22Rv1 (cell line): Measurements from ENCODE around the gene COL6A3.

Experiments used
- ZFX ChIP-seq: fragments of 450-650 bp; IDR thresholded peaks from 2 replicates; pipeline ENCODE4 v1.6.1; 2017; ENCODE audit warnings: antibody characterized with exemption, borderline replicate concordance
- TF ChIP-seq, protein P1 (sequence below): fragments of 450-650 bp; IDR thresholded peaks from 2 replicates; pipeline ENCODE4 v1.5.1; 2017; ENCODE audit warnings: mild to moderate bottlenecking

DNA sequence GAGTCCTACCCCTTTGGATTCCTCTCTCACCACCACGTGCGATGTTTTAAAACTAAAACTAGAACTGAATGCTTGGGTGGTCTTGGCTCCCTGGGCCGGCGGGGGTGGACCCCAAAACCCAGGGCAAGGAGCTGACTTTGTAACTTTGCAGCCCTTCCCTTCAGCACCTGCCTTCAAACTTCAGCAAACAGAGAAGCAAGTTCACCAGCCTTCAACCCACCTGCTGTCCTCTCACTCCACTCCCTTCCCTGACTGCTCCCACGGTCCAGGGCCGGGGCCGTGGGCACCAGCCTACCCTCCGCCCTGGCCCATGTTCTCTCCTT, 54.5 kb downstream of the COL6A3 start:
- TF ChIP-seq, protein P1, sequence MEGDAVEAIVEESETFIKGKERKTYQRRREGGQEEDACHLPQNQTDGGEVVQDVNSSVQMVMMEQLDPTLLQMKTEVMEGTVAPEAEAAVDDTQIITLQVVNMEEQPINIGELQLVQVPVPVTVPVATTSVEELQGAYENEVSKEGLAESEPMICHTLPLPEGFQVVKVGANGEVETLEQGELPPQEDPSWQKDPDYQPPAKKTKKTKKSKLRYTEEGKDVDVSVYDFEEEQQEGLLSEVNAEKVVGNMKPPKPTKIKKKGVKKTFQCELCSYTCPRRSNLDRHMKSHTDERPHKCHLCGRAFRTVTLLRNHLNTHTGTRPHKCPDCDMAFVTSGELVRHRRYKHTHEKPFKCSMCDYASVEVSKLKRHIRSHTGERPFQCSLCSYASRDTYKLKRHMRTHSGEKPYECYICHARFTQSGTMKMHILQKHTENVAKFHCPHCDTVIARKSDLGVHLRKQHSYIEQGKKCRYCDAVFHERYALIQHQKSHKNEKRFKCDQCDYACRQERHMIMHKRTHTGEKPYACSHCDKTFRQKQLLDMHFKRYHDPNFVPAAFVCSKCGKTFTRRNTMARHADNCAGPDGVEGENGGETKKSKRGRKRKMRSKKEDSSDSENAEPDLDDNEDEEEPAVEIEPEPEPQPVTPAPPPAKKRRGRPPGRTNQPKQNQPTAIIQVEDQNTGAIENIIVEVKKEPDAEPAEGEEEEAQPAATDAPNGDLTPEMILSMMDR: no peak
- no peak for TF ChIP-seq ZFX
